C1 segment of cervical spinal cord (tissue), 14 donors: ENCODE results near the gene ABCD2.
"Not testable (repeated sequence)": the region's sequence is repeated elsewhere in the genome, so short reads cannot be mapped to it uniquely, and the experiment has no call there.

ENCODE experiments used
- DNase-seq, 14 donors: peaks; one replicate each; lab custom pipeline; 2025; lab: John Stamatoyannopoulos, UW

ABCD2 gene

DNA sequence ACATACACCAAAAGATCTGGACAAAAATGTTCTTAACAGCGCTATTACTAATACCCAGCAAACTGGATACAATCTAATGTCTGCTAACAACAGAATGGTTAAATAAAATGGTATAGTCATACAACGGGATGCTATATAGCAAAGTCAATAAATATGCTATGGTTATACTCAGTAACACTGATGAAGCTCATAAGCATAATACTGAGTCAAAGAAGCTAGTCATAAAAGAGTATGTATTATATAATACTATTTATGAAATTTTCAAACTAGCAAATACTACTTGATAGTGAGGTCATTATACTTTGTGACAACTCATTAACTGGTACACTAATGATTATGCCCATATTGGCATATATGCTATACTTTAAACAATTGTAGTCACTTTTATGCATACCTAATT, 7.4 kb downstream of the ABCD2 start:
- no peak for DNase-seq

GRCh38 chr12:39611818-39612217, 7.8 kb downstream of the ABCD2 start:
- DNase-seq, result no peak

- peak in 1 of 14 donors; percentile 69 for DNase-seq
Measured at GRCh38 chr12:39610436-39611025, 9.1 kb downstream of the ABCD2 start.

- DNase-seq, result no peak
Measured at GRCh38 chr12:39606712-39607423, 12.7 kb downstream of the ABCD2 start.

- DNase-seq, result no peak
Measured at GRCh38 chr12:39605996-39606395, 13.6 kb downstream of the ABCD2 start.

- peak in 1 of 14 donors; percentile 82 for DNase-seq
Measured at GRCh38 chr12:39605501-39605900, 14.1 kb downstream of the ABCD2 start.

DNA sequence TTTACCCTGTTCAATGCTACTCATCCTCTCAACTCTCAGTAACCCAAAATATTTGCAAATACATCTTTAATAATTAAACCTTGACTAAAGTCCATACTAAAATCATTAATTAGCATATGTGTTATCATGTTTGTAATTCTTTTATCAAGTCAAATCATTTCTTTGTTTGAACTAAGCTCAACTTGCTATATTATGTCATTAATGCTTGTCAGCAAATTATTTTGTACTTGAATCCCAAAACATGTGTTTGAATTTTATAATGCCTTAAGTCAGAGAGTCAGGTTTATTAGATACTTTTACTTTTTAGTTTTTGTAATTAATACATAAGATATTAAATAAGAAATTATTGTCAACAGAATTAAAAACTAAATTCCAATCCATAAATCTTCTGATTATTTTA, 16.5 kb downstream of the ABCD2 start:
- DNase-seq, result no peak

- DNase-seq, result not testable (repeated sequence)
Measured at GRCh38 chr12:39601951-39602350, 17.7 kb downstream of the ABCD2 start.

- no peak for DNase-seq
Measured at GRCh38 chr12:39595928-39596327, 23.7 kb downstream of the ABCD2 start.

- no peak for DNase-seq
Measured at GRCh38 chr12:39592295-39592694, 27.3 kb downstream of the ABCD2 start.

GRCh38 chr12:39588348-39588747, 31.3 kb downstream of the ABCD2 start:
- DNase-seq, result no peak

DNA sequence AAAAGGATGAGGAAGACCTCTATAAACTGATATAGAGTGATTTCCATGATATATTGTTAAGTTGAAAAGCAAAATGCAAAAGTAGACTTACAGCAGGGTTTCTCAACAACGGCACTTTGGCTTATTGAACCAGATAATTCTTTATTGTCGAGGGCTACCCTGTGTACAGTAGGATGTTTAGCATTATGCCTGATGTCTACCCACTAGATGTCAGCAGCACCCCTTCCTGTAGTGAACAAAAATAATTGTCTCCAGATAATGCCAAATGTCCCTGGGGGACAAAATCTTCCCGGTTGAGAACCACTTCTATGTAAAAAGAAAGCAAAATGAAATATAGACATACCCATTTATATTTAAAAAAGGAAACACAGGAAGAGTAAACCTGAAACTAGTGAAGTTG, 32.4 kb downstream of the ABCD2 start:
- no peak for DNase-seq

DNA sequence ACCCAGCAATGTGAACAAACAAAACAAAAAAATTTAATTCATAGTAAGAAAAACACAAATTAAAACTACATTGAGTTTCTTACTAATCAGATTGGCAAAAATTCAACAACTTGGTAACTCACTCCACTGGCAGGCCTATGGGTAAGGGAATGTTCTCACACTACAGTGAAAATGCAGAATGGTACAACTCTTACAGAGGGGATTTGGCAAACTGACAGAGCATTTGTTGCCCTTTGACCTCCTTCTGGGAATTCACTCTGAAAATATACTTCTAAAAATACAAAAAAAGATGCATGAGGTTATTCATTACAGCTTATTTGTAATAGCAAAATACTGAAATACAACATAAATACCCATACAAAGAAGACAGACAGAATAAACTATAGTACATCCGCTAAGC, 32.8 kb downstream of the ABCD2 start:
- no peak for DNase-seq

- DNase-seq, result no peak
Measured at GRCh38 chr12:39581592-39581991, 38.0 kb downstream of the ABCD2 start.

DNA sequence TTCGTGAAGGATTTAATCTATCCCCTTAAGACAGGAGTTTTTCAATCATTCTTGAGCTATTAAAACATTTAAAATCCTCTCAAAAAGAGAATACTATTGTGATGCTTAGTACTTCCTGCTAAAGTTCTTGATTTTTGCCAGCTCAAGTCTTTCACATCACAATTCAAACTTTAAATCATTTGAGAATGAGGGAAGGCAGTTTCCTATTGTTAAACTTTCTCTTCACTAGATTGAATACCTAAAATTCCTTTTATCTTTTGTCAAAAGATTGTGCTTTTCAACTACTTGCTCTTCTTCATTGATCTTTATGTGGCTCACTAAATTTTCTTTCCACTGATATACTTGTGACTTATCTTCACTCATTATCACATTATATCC, 44.1 kb downstream of the ABCD2 start:
- no peak for DNase-seq

- peak in 1 of 14 donors; percentile 3 for DNase-seq
Measured at GRCh38 chr12:39574785-39575497, 44.7 kb downstream of the ABCD2 start.

- no peak for DNase-seq
Measured at GRCh38 chr12:39574378-39574777, 45.2 kb downstream of the ABCD2 start.

- DNase-seq, result no peak
Measured at GRCh38 chr12:39573971-39574370, 45.6 kb downstream of the ABCD2 start.

DNA sequence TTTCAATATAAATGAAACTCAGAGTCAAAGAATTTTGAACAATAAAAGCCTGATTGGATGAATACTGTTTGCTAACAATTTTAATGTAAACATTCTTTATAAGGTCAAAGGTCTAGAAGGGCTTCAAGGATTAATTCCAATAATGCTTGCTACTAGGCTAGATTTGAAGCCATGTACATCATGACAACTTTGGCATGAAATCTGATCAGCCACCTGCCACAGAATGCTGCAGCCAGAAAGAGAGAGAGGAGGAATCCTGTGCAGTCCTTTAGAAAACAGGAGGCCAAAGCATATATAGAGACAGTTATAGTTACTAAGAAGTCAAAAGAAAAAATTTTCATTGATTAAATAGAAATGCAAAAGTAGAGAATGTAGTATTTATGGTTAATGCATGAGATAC, 47.1 kb downstream of the ABCD2 start:
- DNase-seq, result peak in 1 of 14 donors; percentile 70

GRCh38 chr12:39571351-39571750, 48.3 kb downstream of the ABCD2 start:
- no peak for DNase-seq

DNA sequence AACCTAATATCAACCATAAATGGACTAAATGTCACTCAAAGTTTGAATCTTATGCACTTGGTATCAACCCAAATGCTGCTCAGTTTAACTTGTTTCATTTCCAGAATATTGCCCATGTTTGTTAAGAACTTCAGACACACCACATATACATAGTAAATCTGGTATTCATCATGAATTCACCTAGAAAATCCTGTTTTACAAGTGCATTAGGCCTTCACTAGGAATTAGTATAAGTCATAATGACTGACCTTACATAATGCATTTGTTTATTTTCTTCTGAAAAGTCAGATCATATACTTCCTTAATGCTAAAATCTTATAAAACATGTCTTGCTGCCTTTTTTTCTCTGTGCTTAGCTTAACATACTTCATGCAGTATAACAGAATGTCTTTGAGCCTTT, 66.1 kb downstream of the ABCD2 start:
- no peak for DNase-seq

- DNase-seq, result not testable (repeated sequence)
Measured at GRCh38 chr12:39544211-39544610, 75.4 kb downstream of the ABCD2 start.

GRCh38 chr12:39541471-39541870, 78.1 kb downstream of the ABCD2 start:
- no peak for DNase-seq
